ENCODE data around the gene TMEM53. TPM values are rescaled to one million over a fixed set of nuclear protein-coding genes. Genes with fewer than 3 reads are reported as not detected.

The TMEM53 gene
- total and polyA plus RNA-seq, 2 donors (not counting 3 experiments of a cell fraction or from before 2014, with no cell fraction given) = 5.3 to 16.5 TPM

GRCh38 chr1:44678120-44678519 is 3.8 kb upstream of the TMEM53 start:
- no peaks in the 10 kb centered on the region for H3K9me1 ChIP-seq (replicated peaks; ENCODE audit: control insufficient read depth, extremely low read depth, insufficient read depth, low read length)
- DNase-seq (ENCODE audit: low read depth, low spot score) (no peak), FAIRE-seq (no peak)
- H3K4me1 ChIP-seq (ENCODE audit: control insufficient read depth, extremely low read depth, insufficient read depth, low read length) = peaks cover 27% of the 10 kb centered on the region
- no peak overlapping the region for H3K4me2 ChIP-seq (ENCODE audit: insufficient read depth, low read length)
- TF ChIP-seq GATA2 (IDR thresholded peaks at IDR 0.05; ENCODE audit: insufficient read depth, insufficient read length, low read depth, low read length) (no peak), POLR2A (IDR thresholded peaks at IDR 0.05; ENCODE audit: low read depth, low read length) (no peak), POLR2AphosphoS5 (IDR thresholded peaks at IDR 0.05; ENCODE audit: insufficient read depth, low read depth, low read length) (no peak)
- TF ChIP-seq, protein P1, sequence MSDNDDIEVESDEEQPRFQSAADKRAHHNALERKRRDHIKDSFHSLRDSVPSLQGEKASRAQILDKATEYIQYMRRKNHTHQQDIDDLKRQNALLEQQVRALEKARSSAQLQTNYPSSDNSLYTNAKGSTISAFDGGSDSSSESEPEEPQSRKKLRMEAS (IDR thresholded peaks at IDR 0.05; ENCODE audit: insufficient read depth, insufficient read length) = no peak
- BruUV-seq (replicated peaks) = no TSS peak
- no peak overlapping the region for H2AFZ ChIP-seq (ENCODE audit: low read depth, low read length)
- no peaks in the 10 kb centered on the region for H3K36me3 ChIP-seq (ENCODE audit: control insufficient read depth in 2 of 2, extremely low read depth in 1 of 2, insufficient read depth in 2 of 2, low read length in 2 of 2)
- no peak overlapping the region for H3K4me3 ChIP-seq (replicated peaks in 1 of 3; ENCODE audit: insufficient read depth in 1 of 3, low read depth in 1 of 3, low read length in 3 of 3)
- H3K27me3 ChIP-seq (ENCODE audit: control insufficient read depth in 2 of 2, insufficient read depth in 2 of 2, low read length in 2 of 2) = peaks cover 0 to 1% of the 10 kb centered on the region in 2 experiments
- intact Hi-C loops (cut with micrococcal nuclease) = no loop called here
- no peak overlapping the region for H3K9ac ChIP-seq (replicated peaks; ENCODE audit: extremely low read depth, insufficient read depth, low read length)
- no peaks in the 10 kb centered on the region for H3K79me2 ChIP-seq (ENCODE audit: control insufficient read depth, insufficient read depth, low read length)
- CTCF ChIA-PET = interaction anchor here (0.6 to 0.9 kb wide), 3 partner anchors 14 to 26 kb away, joined by 3 read pairs; no protein-coding TSS in a partner anchor
- no peak overlapping the region for H3K27ac ChIP-seq (ENCODE audit: insufficient read depth, low read depth, low read length)
- no peaks in the 10 kb centered on the region for H4K20me1 ChIP-seq (replicated peaks; ENCODE audit: control insufficient read depth, extremely low read depth, insufficient read depth, low read length)
- no peaks in the 10 kb centered on the region for H3K9me3 ChIP-seq (replicated peaks; ENCODE audit: control insufficient read depth, insufficient read depth, low read length)
- POLR2A ChIA-PET = no interaction called here
- dilution Hi-C loops (cut with MboI; ENCODE audit: extremely low pct_ligation_motif_present, low sequenced_read_pairs) = no loop called here

- H3K9me3 ChIP-seq (replicated peaks; ENCODE audit: control insufficient read depth, insufficient read depth, low read length) = no peaks in the 10 kb centered on the region
- FAIRE-seq (peak; percentile 60), DNase-seq (ENCODE audit: low read depth, low spot score) (peak; percentile 30)
- H3K9ac ChIP-seq (replicated peaks; ENCODE audit: extremely low read depth, insufficient read depth, low read length) = no peak overlapping the region
- dilution Hi-C loops (cut with MboI; ENCODE audit: extremely low pct_ligation_motif_present, low sequenced_read_pairs) (no loop called here), intact Hi-C loops (cut with micrococcal nuclease) (no loop called here)
- no TSS peak for BruUV-seq (replicated peaks)
- ChIA-PET CTCF (interaction anchor here (0.6 to 0.9 kb wide), 3 partner anchors 14 to 25 kb away, joined by 3 read pairs; no protein-coding TSS in a partner anchor), POLR2A (no interaction called here)
- no peak overlapping the region for H3K4me3 ChIP-seq (replicated peaks in 1 of 3; ENCODE audit: insufficient read depth in 1 of 3, low read depth in 1 of 3, low read length in 3 of 3)
- no peak overlapping the region for H3K4me2 ChIP-seq (ENCODE audit: insufficient read depth, low read length)
- H3K79me2 ChIP-seq (ENCODE audit: control insufficient read depth, insufficient read depth, low read length) = no peaks in the 10 kb centered on the region
- no peak overlapping the region for H2AFZ ChIP-seq (ENCODE audit: low read depth, low read length)
- H4K20me1 ChIP-seq (replicated peaks; ENCODE audit: control insufficient read depth, extremely low read depth, insufficient read depth, low read length) = no peaks in the 10 kb centered on the region
- peaks cover 35% of the 10 kb centered on the region for H3K4me1 ChIP-seq (ENCODE audit: control insufficient read depth, extremely low read depth, insufficient read depth, low read length)
- H3K27ac ChIP-seq (ENCODE audit: insufficient read depth, low read depth, low read length) = no peak overlapping the region
- TF ChIP-seq POLR2A (IDR thresholded peaks at IDR 0.05; ENCODE audit: low read depth, low read length) (no peak), CTCF (IDR thresholded peaks at IDR 0.05; ENCODE audit: extremely low read depth in 1 of 2, insufficient read depth in 1 of 2, low read depth in 1 of 2, low read length in 2 of 2) (peak; percentile 27 to 51), POLR2AphosphoS5 (IDR thresholded peaks at IDR 0.05; ENCODE audit: insufficient read depth, low read depth, low read length) (no peak)
- TF ChIP-seq, protein P1 (IDR thresholded peaks at IDR 0.05; ENCODE audit: insufficient read depth, insufficient read length) = no peak
- H3K27me3 ChIP-seq (ENCODE audit: control insufficient read depth in 2 of 2, insufficient read depth in 2 of 2, low read length in 2 of 2) = peaks cover 0 to 1% of the 10 kb centered on the region in 2 experiments
- no peaks in the 10 kb centered on the region for H3K9me1 ChIP-seq (replicated peaks; ENCODE audit: control insufficient read depth, extremely low read depth, insufficient read depth, low read length)
- H3K36me3 ChIP-seq (ENCODE audit: control insufficient read depth in 2 of 2, extremely low read depth in 1 of 2, insufficient read depth in 2 of 2, low read length in 2 of 2) = no peaks in the 10 kb centered on the region
Observed at GRCh38 chr1:44677201-44677766, 3.0 kb upstream of the TMEM53 start.

All from endothelial cell of umbilical vein (primary cell).